GM18520 (cell line): ENCODE measurements around the gene AHDC1.
"Not testable (repeated sequence)": the region's sequence is repeated elsewhere in the genome, so short reads cannot be mapped to it uniquely, and the experiment has no call there.

Experiments used
- ATAC-seq: cut with Tn5 transposase; IDR thresholded peaks from one replicate; pipeline ENCODE4 v1.9.1; 2021; ENCODE audit not compliant: unreplicated experiment

The AHDC1 gene

GRCh38 chr1:27633640-27634176, 29.8 kb upstream of the AHDC1 start:
- ATAC-seq = no peak

GRCh38 chr1:27633298-27633610, 29.3 kb upstream of the AHDC1 start:
- no peak for ATAC-seq

- peak; percentile 27 for ATAC-seq
Measured at GRCh38 chr1:27632387-27633297, 28.7 kb upstream of the AHDC1 start.

GRCh38 chr1:27630859-27631491, 27.0 kb upstream of the AHDC1 start:
- peak; percentile 21 for ATAC-seq

GRCh38 chr1:27628712-27629111, 24.8 kb upstream of the AHDC1 start:
- ATAC-seq = no peak

- ATAC-seq = not testable (repeated sequence)
Measured at GRCh38 chr1:27627733-27628132, 23.8 kb upstream of the AHDC1 start.

- ATAC-seq = no peak
Measured at GRCh38 chr1:27627061-27627460, 23.1 kb upstream of the AHDC1 start.

- ATAC-seq = no peak
Measured at GRCh38 chr1:27626031-27626935, 22.3 kb upstream of the AHDC1 start.

- peak; percentile 8 for ATAC-seq
Measured at GRCh38 chr1:27624467-27625178, 20.7 kb upstream of the AHDC1 start.

- no peak for ATAC-seq
Measured at GRCh38 chr1:27623327-27624212, 19.6 kb upstream of the AHDC1 start.

GRCh38 chr1:27622828-27623227, 18.9 kb upstream of the AHDC1 start:
- ATAC-seq = no peak

GRCh38 chr1:27621051-27621920, 17.3 kb upstream of the AHDC1 start:
- ATAC-seq = no peak

GRCh38 chr1:27619782-27620438, 16.0 kb upstream of the AHDC1 start:
- ATAC-seq = not testable (repeated sequence)

GRCh38 chr1:27618341-27619082, 14.6 kb upstream of the AHDC1 start:
- no peak for ATAC-seq

- no peak for ATAC-seq
Measured at GRCh38 chr1:27617420-27617819, 13.5 kb upstream of the AHDC1 start.

- ATAC-seq = no peak
Measured at GRCh38 chr1:27616441-27616840, 12.5 kb upstream of the AHDC1 start.
